HCT116 (cell line): ENCODE measurements around the gene DCAF11.

Experiments used
- CTCF ChIP-seq, 3 experiments: fragments of 200-600 bp in 1 of 3; sonication (generic) in 1 of 3; IDR thresholded peaks in 2 of 3; conservative IDR thresholded peaks in 1 of 3; 2 replicates each; pipeline ENCODE4 v1.5.1; 2012 to 2017; ENCODE audit warnings: low read depth in 2 of 3, low read length in 2 of 3, antibody characterized with exemption in 1 of 3, borderline replicate concordance in 1 of 3, control low read depth in 1 of 3, mild to moderate bottlenecking in 1 of 3, mixed read lengths in 1 of 3, mixed run types in 1 of 3, moderate library complexity in 1 of 3; ENCODE audit not compliant: insufficient read depth in 1 of 3
- EGR1 ChIP-seq: IDR thresholded peaks from 2 replicates; pipeline ENCODE4 v1.6.1; 2012; ENCODE audit warnings: low read depth
- EZH2 ChIP-seq: fragments of 200-600 bp; sonication (generic); IDR thresholded peaks from 2 replicates; pipeline ENCODE4 v1.6.1; 2017; ENCODE audit warnings: antibody characterized with exemption, mixed run types
- EZH2phosphoT487 ChIP-seq: fragments of 200-600 bp; IDR thresholded peaks from 2 replicates; pipeline ENCODE4 v1.6.1; 2018; ENCODE audit warnings: antibody characterized with exemption, borderline replicate concordance
- JUND ChIP-seq: IDR thresholded peaks from 2 replicates; pipeline ENCODE4 v1.6.1; 2012
- MAX ChIP-seq: IDR thresholded peaks from 2 replicates; pipeline ENCODE4 v1.6.1; 2012
- POLR2A ChIP-seq: IDR thresholded peaks from 2 replicates; pipeline ENCODE4 v1.7.0; 2011; ENCODE audit warnings: borderline replicate concordance; ENCODE audit not compliant: insufficient read depth, insufficient read length; ENCODE audit errors: extremely low read depth
- POLR2AphosphoS5 ChIP-seq: IDR thresholded peaks from 2 replicates; pipeline ENCODE4 v1.6.1; 2011; ENCODE audit warnings: mild to moderate bottlenecking, low read depth, low read length, moderate library complexity
- RAD21 ChIP-seq: IDR thresholded peaks from 2 replicates; pipeline ENCODE4 v1.6.1; 2012; ENCODE audit warnings: low read depth, mild to moderate bottlenecking
- REST ChIP-seq: IDR thresholded peaks from 2 replicates; pipeline ENCODE4 v1.6.1; 2012; ENCODE audit warnings: low read depth
- SRF ChIP-seq: IDR thresholded peaks from 2 replicates; pipeline ENCODE4 v1.6.1; 2012; ENCODE audit warnings: low read depth
- ZBTB33 ChIP-seq: IDR thresholded peaks from 2 replicates; pipeline ENCODE4 v1.6.1; 2011; ENCODE audit warnings: mild to moderate bottlenecking, low read length, moderate library complexity; ENCODE audit not compliant: insufficient replicate concordance; ENCODE audit errors: extremely low read depth
- ZNF274 ChIP-seq: fragments of 200-500 bp; sonication (Bioruptor generic); IDR thresholded peaks from 2 replicates; pipeline ENCODE4 v1.6.1; 2014; ENCODE audit warnings: mild to moderate bottlenecking, low read depth, low read length, inconsistent platforms

- TF ChIP-seq ZNF274 (no peak), EZH2 (no peak), POLR2A (no peak), CTCF (IDR thresholded peaks at IDR 0.05 in 2 of 3, conservative IDR thresholded peaks at IDR 0.05 in 1 of 3; ENCODE audit: borderline replicate concordance in 1 of 3, insufficient read depth in 1 of 3, low read depth in 2 of 3, low read length in 2 of 3) (no peak), MAX (no peak), POLR2AphosphoS5 (no peak), EZH2phosphoT487 (no peak), EGR1 (no peak), ZBTB33 (no peak), REST (no peak), SRF (no peak), JUND (no peak), RAD21 (no peak)
These were observed 7.8 kb upstream of the DCAF11 start for GRCh38 chr14:24106672-24107271.
